Stimulated activated CD8-positive, alpha-beta memory T cell treated with anti-CD3 and anti-CD28 coated beads, Interleukin-4, amount 100 ng/mL, for 4 hours (primary cell): ENCODE measurements around the gene C10orf105.

ENCODE experiments used
- DNase-seq, 2 donors: peaks; one replicate each; pipeline ENCODE4 v3.0.0-alpha.2; 2020; ENCODE audit warnings: low read depth in 2 of 2, low spot score in 1 of 2

C10orf105 gene

GRCh38 chr10:71737001-71737833 lies 17.6 kb upstream of the C10orf105 start:
- DNase-seq = no peak

- DNase-seq = no peak
These were observed 17.0 kb upstream of the C10orf105 start for GRCh38 chr10:71736570-71736952.

- peak in 1 of 2 donors; percentile 36 for DNase-seq
These were observed 16.4 kb upstream of the C10orf105 start for GRCh38 chr10:71735709-71736569.

GRCh38 chr10:71734797-71735196 lies 15.2 kb upstream of the C10orf105 start:
- no peak for DNase-seq

- DNase-seq = no peak
These were observed 12.2 kb upstream of the C10orf105 start for GRCh38 chr10:71731791-71732190.

GRCh38 chr10:71729161-71729636 lies 9.6 kb upstream of the C10orf105 start:
- DNase-seq = no peak

GRCh38 chr10:71727738-71728737 lies 8.5 kb upstream of the C10orf105 start:
- DNase-seq = peak in 1 of 2 donors; percentile 26

GRCh38 chr10:71727105-71727737 lies 7.6 kb upstream of the C10orf105 start:
- DNase-seq = peak in 1 of 2 donors; percentile 43

- peak in 1 of 2 donors; percentile 19 for DNase-seq
These were observed 7.1 kb upstream of the C10orf105 start for GRCh38 chr10:71726580-71727104.

GRCh38 chr10:71725998-71726579 lies 6.5 kb upstream of the C10orf105 start:
- peak; percentile 56 to 73 for DNase-seq

GRCh38 chr10:71725249-71725648 lies 5.7 kb upstream of the C10orf105 start:
- DNase-seq = no peak

GRCh38 chr10:71724539-71724938 lies 5.0 kb upstream of the C10orf105 start:
- DNase-seq = no peak

- no peak for DNase-seq
These were observed 3.7 kb upstream of the C10orf105 start for GRCh38 chr10:71723311-71723710.

- DNase-seq = no peak
These were observed 3.3 kb upstream of the C10orf105 start for GRCh38 chr10:71722849-71723248.

GRCh38 chr10:71721313-71721712 lies 1.7 kb upstream of the C10orf105 start:
- DNase-seq = no peak

- DNase-seq = no peak
These were observed 710 bp upstream of the C10orf105 start for GRCh38 chr10:71720288-71720687.

- DNase-seq = no peak
These were observed 536 bp downstream of the C10orf105 start for GRCh38 chr10:71719042-71719441.

GRCh38 chr10:71718165-71718698 lies 1.3 kb downstream of the C10orf105 start:
- DNase-seq = no peak

- DNase-seq = no peak
These were observed 2.0 kb downstream of the C10orf105 start for GRCh38 chr10:71717551-71717951.
